Lung (tissue), 12 donors: ENCODE measurements around the gene MCM3AP. TPM values are rescaled to one million over a fixed set of nuclear protein-coding genes. Genes with fewer than 3 reads are reported as not detected.
"Not testable (repeated sequence)": the region's sequence is repeated elsewhere in the genome, so short reads cannot be mapped to it uniquely, and the experiment has no call there.

ENCODE experiments used
- ATAC-seq: fragments of 200-7000 bp; cut with Tn5 transposase; one replicate; pipeline ENCODE4 v1.9.1; 2020; ENCODE audit warnings: moderate number of reproducible peaks; ENCODE audit not compliant: insufficient read depth, low FRiP score
- DNase-seq, 3 donors: peaks; one replicate each; pipeline ENCODE4 v3.0.0-alpha.2; 2013 to 2017
- H3K27ac ChIP-seq, 2 donors: one replicate each; pipeline ENCODE4 v1.5.1; 2013; ENCODE audit warnings: mild to moderate bottlenecking in 2 of 2, moderate library complexity in 2 of 2, control low read depth in 1 of 2, inconsistent platforms in 1 of 2, low read depth in 1 of 2, low read length in 1 of 2
- H3K27me3 ChIP-seq, 3 donors: one replicate each; pipeline ENCODE4 v1.5.1; 2013; ENCODE audit warnings: low read length in 2 of 3; ENCODE audit not compliant: control insufficient read depth in 3 of 3, insufficient read depth in 3 of 3
- H3K36me3 ChIP-seq, 4 donors: one replicate each; pipeline ENCODE4 v1.5.1; 2013; ENCODE audit warnings: low read length in 4 of 4, mild to moderate bottlenecking in 1 of 4, moderate library complexity in 1 of 4; ENCODE audit not compliant: control insufficient read depth in 4 of 4, insufficient read depth in 4 of 4
- H3K4me1 ChIP-seq, 5 donors: one replicate each; pipeline ENCODE4 v1.5.1; 2013; ENCODE audit warnings: low read length in 5 of 5, mild to moderate bottlenecking in 2 of 5, moderate library complexity in 1 of 5; ENCODE audit not compliant: control insufficient read depth in 5 of 5, insufficient read depth in 5 of 5
- H3K4me3 ChIP-seq: one replicate; pipeline ENCODE4 v1.5.1; 2013; ENCODE audit warnings: mild to moderate bottlenecking, control low read depth, moderate library complexity
- H3K9ac ChIP-seq, 2 donors: one replicate each; pipeline ENCODE4 v1.5.1; 2013; ENCODE audit warnings: low read length in 2 of 2, control low read depth in 1 of 2; ENCODE audit not compliant: insufficient read depth in 1 of 2
- H3K9me3 ChIP-seq, 4 donors: one replicate each; pipeline ENCODE4 v1.5.1; 2013; ENCODE audit warnings: low read length in 3 of 4, mild to moderate bottlenecking in 1 of 4, moderate library complexity in 1 of 4; ENCODE audit not compliant: control insufficient read depth in 4 of 4, insufficient read depth in 3 of 4
- WGBS, 2 donors: extraction: QIAGEN DNeasy Blood & Tissue Kit; methylation state at CpG; one replicate each; pipeline ENCODE4 v1.1.7; 2013; 5-methylcytosine and 5-hydroxymethylcytosine counted together
- polyA plus RNA-seq, 2 donors: library from polyadenylated mRNA; stranded (reverse); fragments of 200-250 nt; gene quantifications; one replicate each; pipeline ENCODE4 v1.2.1, GENCODE V29; 2013
- total RNA-seq, 2 donors: library from RNA; depleted of rRNA in 1 of 2; stranded (reverse); fragments of >200 nt in 1 of 2; gene quantifications; one replicate each; pipeline ENCODE4 v1.2.1, GENCODE V29; 2014 to 2021
- TF ChIP-seq, protein P1 (sequence below): IDR thresholded peaks from 2 replicates; pipeline ENCODE4 v1.5.1; 2012; ENCODE audit warnings: mild to moderate bottlenecking; ENCODE audit errors: control extremely low read depth, extremely low read depth
- donor health status: control.
- donor health status: control.
- donor health status: Bipolar disorder and iron deficiency.
- donor health status: healthy.
- donor health status: DM: yes; HTN: yes; CAD: no.

MCM3AP gene
- total and polyA plus RNA-seq, 4 donors = 40.7 to 114 (median 78.7) TPM

DNA sequence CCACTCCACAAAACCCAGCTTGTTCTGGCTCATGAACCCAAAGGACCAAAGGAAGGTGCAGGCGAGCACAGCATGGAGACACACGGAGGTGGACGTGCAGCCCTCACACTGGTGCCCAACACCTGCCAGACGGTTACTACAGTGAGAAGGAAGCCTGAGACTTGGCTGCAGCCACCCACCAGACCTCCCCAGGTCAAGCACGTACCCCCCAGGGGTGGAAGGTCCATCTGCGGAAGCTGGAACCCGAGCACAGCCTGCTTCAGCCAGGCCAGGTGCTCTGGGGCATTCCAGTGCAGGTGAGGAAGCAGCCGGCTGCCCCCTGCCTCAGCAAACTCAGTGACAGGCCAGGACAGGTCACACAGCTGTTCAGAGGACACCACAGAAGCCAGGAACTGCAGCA, 40.8 kb downstream of the MCM3AP start:
- H3K4me1 ChIP-seq = no peaks in the 10 kb centered on the region
- DNase-seq (no peak), ATAC-seq (no peak)
- 94 to 97% methylated on average over 8 of the region's 8 CpGs for WGBS, 2 donors
- peaks cover 0 to 3% (median 0%) of the 10 kb centered on the region in 4 donors for H3K9me3 ChIP-seq
- H3K9ac ChIP-seq = no peak overlapping the region
- H3K36me3 ChIP-seq = peaks cover 36 to 62% (median 53%) of the 10 kb centered on the region in 4 donors
- H3K27me3 ChIP-seq = no peaks in the 10 kb centered on the region
- TF ChIP-seq, protein P1, sequence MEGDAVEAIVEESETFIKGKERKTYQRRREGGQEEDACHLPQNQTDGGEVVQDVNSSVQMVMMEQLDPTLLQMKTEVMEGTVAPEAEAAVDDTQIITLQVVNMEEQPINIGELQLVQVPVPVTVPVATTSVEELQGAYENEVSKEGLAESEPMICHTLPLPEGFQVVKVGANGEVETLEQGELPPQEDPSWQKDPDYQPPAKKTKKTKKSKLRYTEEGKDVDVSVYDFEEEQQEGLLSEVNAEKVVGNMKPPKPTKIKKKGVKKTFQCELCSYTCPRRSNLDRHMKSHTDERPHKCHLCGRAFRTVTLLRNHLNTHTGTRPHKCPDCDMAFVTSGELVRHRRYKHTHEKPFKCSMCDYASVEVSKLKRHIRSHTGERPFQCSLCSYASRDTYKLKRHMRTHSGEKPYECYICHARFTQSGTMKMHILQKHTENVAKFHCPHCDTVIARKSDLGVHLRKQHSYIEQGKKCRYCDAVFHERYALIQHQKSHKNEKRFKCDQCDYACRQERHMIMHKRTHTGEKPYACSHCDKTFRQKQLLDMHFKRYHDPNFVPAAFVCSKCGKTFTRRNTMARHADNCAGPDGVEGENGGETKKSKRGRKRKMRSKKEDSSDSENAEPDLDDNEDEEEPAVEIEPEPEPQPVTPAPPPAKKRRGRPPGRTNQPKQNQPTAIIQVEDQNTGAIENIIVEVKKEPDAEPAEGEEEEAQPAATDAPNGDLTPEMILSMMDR = no peak
- no peak overlapping the region for H3K4me3 ChIP-seq
- no peak overlapping the region for H3K27ac ChIP-seq

GRCh38 chr21:46243960-46244361, 41.5 kb downstream of the MCM3AP start:
- Histone ChIP-seq H3K36me3 (peaks cover 41 to 63% (median 57%) of the 10 kb centered on the region in 4 donors), H3K9me3 (peaks cover 0 to 3% (median 0%) of the 10 kb centered on the region in 4 donors), H3K9ac (no peak overlapping the region), H3K4me3 (no peak overlapping the region), H3K4me1 (no peaks in the 10 kb centered on the region), H3K27ac (no peak overlapping the region), H3K27me3 (no peaks in the 10 kb centered on the region)
- no peak for DNase-seq
- 93 to 97% methylated on average over 3 of the region's 3 CpGs for WGBS, 2 donors
- ATAC-seq = no peak
- TF ChIP-seq, protein P1 = no peak

- no peak for ATAC-seq
- H3K9me3 ChIP-seq = peaks cover 0 to 3% (median 0%) of the 10 kb centered on the region in 4 donors
- H3K4me3 ChIP-seq = no peak overlapping the region
- H3K27me3 ChIP-seq = no peaks in the 10 kb centered on the region
- H3K27ac ChIP-seq = no peak overlapping the region
- no peak overlapping the region for H3K9ac ChIP-seq
- H3K36me3 ChIP-seq = peaks cover 39 to 63% (median 60%) of the 10 kb centered on the region in 4 donors
- H3K4me1 ChIP-seq = no peaks in the 10 kb centered on the region
- 76 to 91% methylated on average over 8 of the region's 8 CpGs for WGBS, 2 donors
- no peak for DNase-seq
- TF ChIP-seq, protein P1 = no peak
Observed at GRCh38 chr21:46243325-46243724, 42.1 kb downstream of the MCM3AP start.

GRCh38 chr21:46241577-46241976, 43.8 kb downstream of the MCM3AP start:
- peaks cover 30 to 60% (median 54%) of the 10 kb centered on the region in 4 donors for H3K36me3 ChIP-seq
- not testable (repeated sequence) for H3K27me3 ChIP-seq, H3K4me3 ChIP-seq, H3K9ac ChIP-seq, H3K4me1 ChIP-seq, H3K9me3 ChIP-seq, DNase-seq, ATAC-seq, H3K27ac ChIP-seq
- 94 to 100% methylated on average over 1 of the region's 1 CpG for WGBS, 2 donors
